AG20443 (cell line): ENCODE data around the gene MS4A4A.

ENCODE experiments used
- DNase-seq: peaks from one replicate; pipeline ENCODE4 v3.0.0; 2012; ENCODE audit warnings: low spot score, mixed read lengths

MS4A4A gene

GRCh38 chr11:60303661-60304060 lies 23.2 kb downstream of the MS4A4A start:
- no peak for DNase-seq

DNA sequence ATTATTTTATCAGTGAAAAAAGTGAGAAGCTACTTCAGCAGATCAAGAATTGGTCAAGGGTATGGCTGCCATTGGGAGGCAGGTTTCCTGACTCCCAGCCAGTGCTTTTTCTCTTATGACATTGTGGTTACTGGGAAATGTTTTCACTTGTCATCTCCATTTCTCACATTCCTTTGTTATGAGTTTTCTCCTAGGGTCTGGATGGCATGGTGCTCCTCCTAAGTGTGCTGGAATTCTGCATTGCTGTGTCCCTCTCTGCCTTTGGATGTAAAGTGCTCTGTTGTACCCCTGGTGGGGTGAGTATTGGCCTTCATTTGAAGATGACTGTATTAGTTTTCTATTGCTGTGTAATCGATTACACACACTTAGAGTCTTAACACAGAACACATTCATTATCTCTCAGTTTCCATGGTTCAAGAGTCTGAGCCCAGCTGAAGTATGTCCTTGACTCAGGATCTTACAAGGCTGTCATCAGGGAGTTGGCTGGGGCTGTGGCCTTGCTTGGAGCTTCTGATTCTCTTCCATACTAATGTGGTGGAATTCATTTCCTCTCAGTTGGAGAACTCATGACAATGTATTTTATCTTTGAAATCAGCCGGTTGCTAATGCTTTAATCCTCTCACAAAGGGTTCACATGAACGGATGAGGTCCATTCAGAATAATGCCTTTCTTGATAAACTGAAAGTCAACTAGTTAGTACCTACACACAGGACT lies 25.6 kb downstream of the MS4A4A start:
- DNase-seq: no peak

DNA sequence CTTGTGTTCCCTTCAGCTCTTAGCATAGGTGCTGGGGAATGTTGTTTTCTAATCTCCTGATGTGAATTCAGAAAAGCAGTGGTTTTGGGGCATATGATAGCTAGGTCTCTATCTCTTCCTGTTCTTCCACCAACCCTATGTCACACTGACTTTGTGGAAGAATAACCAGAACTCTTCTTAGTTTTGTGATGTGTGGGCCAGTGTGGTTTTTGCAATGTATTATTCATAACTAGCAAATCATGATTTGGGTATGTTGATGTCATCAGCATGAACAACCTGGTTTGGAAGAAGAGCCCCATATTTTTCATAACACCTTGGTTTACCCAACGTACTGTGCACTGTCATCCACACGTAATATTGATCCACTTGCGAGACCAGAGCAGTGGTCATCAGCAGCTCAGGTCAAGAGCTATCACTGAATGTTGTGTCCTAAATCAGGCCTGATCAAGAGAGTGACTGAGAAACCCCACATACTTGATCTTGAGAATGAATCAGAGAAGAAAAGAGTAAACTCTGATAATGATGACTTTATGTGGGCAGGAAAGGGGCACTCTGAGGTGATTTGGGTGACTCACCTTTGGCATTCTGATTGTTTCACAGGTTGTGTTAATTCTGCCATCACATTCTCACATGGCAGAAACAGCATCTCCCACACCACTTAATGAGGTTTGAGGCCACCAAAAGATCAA lies 27.2 kb downstream of the MS4A4A start:
- DNase-seq: no peak

GRCh38 chr11:60310407-60310998 lies 30.0 kb downstream of the MS4A4A start:
- DNase-seq: no peak

DNA sequence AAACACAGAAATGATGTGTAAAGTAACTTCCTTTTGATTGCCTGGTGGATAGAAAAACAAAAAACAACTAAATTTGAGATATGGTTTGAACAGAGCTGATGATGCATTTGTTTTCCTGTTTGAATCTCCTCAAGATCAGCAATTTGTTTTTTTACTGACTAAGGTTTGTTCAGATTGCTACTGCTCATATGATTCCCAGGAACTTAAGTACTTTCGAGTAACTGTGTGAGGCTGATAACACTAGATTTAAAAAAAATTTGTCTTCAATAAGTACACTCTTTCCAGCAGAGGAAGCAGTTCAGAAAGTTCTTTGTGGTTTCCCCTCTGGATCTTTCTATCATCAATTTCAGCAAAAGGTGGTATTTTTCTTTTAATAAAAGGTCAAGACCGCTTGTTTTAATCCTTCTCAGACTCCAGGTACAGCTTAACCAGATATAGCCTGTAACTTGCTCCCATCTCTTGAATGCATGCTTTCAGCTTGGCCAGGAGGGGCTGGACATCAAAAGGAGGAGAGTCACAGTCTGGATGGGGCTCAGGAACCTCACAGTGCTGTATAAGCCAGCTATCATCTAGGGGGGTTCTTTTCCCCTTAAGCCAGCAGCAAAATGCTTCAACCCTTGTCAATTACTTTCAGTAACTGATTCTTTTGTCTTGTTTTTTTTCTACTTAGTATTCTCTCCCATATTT lies 34.3 kb downstream of the MS4A4A start:
- no peak for DNase-seq

DNA sequence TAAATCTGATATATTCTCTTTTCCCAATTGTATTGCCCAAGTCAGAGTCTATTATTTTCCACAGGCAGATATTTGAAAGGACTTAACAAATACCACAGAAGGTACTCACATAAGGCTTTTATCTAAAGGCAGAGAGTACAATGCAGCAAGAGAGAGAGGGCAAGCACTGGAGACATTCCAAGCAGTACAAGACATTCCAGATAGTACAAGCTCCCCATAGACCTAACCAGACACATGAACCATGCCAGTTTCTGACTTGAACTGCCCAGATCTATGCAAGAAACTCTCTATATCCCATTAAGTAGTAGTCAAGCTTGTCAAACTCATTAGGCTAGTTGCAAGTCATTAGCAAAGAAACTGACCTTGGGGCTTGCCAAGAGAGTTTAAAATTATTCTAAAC lies 35.4 kb downstream of the MS4A4A start:
- DNase-seq: no peak

- DNase-seq: no peak
Measured at GRCh38 chr11:60316317-60316716, 35.9 kb downstream of the MS4A4A start.

DNA sequence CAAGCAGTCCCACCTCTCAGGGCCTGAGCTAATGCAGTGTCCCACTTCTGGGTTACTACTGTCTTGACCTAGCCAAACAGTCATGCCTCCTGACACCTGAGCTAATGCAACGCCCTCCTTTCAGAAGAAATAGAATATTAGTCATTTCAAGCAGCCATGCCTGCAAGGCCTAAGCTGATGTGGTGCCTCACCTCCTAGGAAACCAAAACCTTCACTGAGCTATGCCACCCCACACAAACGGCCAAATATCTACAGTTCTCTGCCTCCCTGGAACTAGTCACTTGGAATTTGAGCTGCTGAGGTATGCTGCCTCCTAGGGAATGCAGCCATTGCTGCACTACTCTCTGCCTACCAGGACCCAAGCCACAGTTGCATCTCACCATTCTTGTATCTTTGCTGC lies 38.3 kb downstream of the MS4A4A start:
- DNase-seq: no peak

DNA sequence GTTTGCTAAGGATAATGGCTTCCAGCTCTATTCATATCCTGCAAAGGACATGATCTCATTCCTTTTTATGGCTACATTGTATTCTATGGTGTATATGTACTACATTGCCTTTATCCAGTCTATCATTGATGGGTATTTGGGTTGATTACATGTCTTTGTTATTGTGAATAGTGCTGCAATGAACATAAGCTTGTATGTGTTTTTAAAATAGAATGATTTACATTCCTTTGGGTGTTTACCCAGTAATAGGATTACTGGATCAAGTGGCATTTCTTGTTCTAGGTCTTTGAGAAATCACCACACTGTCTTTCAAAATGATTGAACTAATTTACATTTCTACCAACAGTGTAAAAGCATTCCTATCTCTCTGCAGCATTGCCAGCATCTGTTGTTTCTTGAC lies 40.6 kb downstream of the MS4A4A start:
- no peak for DNase-seq

DNA sequence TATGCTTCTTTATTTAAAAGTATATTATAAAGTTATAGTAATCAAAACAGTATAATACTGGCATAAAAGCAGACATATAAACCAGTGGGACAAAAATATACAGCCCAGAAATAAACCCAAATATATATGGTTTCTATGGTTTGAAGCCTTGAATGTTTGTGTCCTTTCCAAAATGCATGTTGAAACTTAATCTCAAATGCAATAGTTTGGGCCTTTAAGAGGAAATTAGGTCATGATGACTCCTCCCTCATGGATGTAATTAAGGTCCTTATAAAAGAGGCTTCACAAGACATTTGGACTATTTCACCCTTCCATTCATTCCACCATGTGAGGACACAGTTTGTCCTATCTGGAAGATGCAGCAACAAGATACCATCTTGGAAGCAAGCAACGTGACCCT lies 46.5 kb downstream of the MS4A4A start, which contains the start of gene MS4A6E:
Gene MS4A6E, plus strand, starts transcription at position 301 of the 400 bp plus-strand sequence. CDS start 7,641 bp downstream, outside the sequence.
- DNase-seq: no peak

DNA sequence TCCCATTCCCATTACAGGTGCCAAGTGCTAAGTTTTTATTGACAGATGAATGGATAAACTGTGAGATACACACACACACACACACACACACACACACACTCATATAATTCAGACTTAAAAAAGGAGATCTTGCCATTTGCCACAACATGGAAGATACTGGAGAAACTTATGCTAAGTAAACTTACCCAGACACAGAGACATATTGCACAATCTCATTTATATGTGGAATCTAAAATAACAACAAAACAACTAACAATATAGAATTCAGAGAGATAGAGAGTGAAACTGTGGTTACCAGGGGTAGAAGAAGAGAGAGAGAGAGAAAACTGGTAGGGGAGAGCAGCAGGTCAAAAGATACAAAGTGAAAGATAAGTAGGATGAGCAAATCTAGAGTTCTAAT lies 48.0 kb downstream of the MS4A4A start:
- DNase-seq: no peak

GRCh38 chr11:60332846-60333245 lies 52.4 kb downstream of the MS4A4A start:
- DNase-seq: no peak

GRCh38 chr11:60334005-60334620 lies 53.6 kb downstream of the MS4A4A start:
- DNase-seq: peak; percentile 52

GRCh38 chr11:60336767-60337391 lies 56.4 kb downstream of the MS4A4A start:
- DNase-seq: no peak

DNA sequence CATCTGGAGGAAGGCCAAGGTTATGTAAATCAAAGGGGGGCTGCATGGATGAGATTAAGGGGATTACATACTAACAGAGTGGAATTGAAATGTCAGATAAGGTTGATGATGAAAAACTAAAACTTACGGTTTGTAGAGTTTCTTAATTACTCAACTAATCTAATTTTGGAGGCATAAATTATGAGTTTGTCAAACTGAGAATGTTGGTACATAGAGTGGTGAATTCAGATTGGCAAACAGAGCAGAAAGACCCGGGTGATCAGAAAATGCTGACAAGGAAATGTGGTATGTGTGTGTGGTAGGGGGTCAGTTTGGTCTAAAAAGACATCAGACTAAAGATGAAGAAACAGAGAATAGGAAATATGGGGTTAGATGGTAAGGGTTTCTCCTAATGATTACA lies 57.6 kb downstream of the MS4A4A start:
- DNase-seq: no peak

- no peak for DNase-seq
Measured at GRCh38 chr11:60339356-60339755, 58.9 kb downstream of the MS4A4A start.

DNA sequence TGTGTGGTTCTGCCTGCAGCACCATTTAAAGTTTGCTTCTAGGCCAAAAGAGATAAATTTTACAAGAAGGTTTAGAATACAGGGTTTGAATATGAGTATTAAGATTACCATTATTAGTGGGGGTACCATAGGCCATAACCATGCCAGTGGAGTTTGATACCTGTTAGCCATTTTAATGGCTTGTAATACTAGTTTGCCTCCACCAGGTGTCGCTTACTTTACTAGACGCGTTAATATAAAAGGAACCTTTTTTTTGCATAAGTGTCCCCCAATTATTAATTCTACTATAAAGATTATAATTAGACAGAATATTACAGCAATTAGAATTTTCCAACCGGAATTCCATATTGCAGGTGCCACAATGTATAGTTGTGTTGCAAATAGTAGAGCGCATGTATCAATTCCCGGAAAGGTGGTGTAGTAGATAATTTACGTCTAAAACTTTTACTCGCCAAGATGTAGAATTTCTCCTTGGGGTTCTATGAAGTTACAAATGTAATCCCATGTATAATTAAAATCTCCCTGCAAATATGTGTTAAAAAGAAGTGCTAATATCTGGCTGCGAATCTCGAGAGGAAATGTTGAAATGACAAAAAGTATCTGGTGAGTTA lies 62.7 kb downstream of the MS4A4A start:
- no peak for DNase-seq

- no peak for DNase-seq
Measured at GRCh38 chr11:60344146-60344545, 63.7 kb downstream of the MS4A4A start.

GRCh38 chr11:60345489-60345888 lies 65.0 kb downstream of the MS4A4A start:
- DNase-seq: no peak

DNA sequence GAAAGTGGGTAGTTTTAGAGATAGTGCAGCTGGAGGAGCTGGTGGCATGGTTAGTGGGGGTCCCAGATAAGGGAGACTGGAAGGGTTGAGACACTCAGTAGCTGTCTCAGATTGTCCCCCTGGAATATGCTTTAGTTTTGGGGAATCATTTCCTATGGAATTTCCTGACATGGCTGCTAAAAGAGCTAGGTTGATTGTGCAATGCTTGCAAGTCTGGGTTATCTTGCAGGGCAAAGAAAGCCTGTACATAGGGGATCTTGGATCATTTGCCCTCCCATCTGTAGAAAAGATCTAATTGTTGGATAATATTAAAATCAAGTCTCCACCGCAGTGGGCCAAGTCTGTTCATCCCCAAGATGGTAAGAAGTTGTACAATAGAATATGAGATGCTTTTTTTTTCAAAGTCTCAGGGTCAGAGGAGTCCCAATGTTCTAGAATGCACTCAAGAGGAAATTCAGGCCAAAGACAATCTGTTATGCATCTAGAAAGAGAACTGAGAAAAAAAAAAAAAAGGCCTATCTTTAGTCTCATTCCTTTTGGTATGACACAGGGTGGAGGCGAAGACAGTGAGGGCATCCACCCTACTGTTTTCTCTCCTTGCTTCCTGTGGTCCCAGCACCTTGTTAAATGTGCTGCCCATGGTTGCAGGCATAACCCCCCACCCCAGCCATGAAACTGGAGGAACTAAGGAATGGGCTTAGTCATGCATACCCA lies 66.8 kb downstream of the MS4A4A start:
- no peak for DNase-seq

GRCh38 chr11:60348116-60348515 lies 67.7 kb downstream of the MS4A4A start:
- DNase-seq: no peak
